ENCODE data around the gene BEST2.
"Not testable (repeated sequence)": the region's sequence is repeated elsewhere in the genome, so short reads cannot be mapped to it uniquely, and the experiment has no call there.

- not testable (repeated sequence) for TF ChIP-seq POLR2A (IDR thresholded peaks at IDR 0.05)
- TF ChIP-seq, protein P1, sequence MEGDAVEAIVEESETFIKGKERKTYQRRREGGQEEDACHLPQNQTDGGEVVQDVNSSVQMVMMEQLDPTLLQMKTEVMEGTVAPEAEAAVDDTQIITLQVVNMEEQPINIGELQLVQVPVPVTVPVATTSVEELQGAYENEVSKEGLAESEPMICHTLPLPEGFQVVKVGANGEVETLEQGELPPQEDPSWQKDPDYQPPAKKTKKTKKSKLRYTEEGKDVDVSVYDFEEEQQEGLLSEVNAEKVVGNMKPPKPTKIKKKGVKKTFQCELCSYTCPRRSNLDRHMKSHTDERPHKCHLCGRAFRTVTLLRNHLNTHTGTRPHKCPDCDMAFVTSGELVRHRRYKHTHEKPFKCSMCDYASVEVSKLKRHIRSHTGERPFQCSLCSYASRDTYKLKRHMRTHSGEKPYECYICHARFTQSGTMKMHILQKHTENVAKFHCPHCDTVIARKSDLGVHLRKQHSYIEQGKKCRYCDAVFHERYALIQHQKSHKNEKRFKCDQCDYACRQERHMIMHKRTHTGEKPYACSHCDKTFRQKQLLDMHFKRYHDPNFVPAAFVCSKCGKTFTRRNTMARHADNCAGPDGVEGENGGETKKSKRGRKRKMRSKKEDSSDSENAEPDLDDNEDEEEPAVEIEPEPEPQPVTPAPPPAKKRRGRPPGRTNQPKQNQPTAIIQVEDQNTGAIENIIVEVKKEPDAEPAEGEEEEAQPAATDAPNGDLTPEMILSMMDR (IDR thresholded peaks at IDR 0.05 in 4 of 5, conservative IDR thresholded peaks at IDR 0.05 in 1 of 5): not testable (repeated sequence)
Measured at GRCh38 chr19:12713304-12713703, 38.3 kb upstream of the BEST2 start.

All from gastrocnemius medialis (tissue), 4 donors.